Large intestine (tissue), 3 donors: Measurements from ENCODE around the gene MCEE. TPM values are rescaled to one million over a fixed set of nuclear protein-coding genes. Genes with fewer than 3 reads are reported as not detected.

ENCODE experiments used
- DNase-seq, 2 donors: peaks; one replicate each; pipeline versions ENCODE4 v3.0.0 to v3.0.0-alpha.2; 2013
- H3K27ac ChIP-seq: one replicate; pipeline ENCODE4 v1.5.1; 2013; ENCODE audit warnings: low read length
- H3K27me3 ChIP-seq: 2 replicates; pipeline ENCODE4 v1.6.1; 2013; ENCODE audit warnings: low read length; ENCODE audit not compliant: control insufficient read depth, insufficient read depth
- H3K36me3 ChIP-seq: 2 replicates; pipeline ENCODE4 v1.6.1; 2013; ENCODE audit warnings: low read length; ENCODE audit not compliant: control insufficient read depth, insufficient read depth
- H3K4me1 ChIP-seq: one replicate; pipeline ENCODE4 v1.6.1; 2013; ENCODE audit warnings: low read length; ENCODE audit not compliant: control insufficient read depth, insufficient read depth
- H3K4me3 ChIP-seq: one replicate; pipeline ENCODE4 v1.5.1; 2013; ENCODE audit warnings: low read length
- H3K9me3 ChIP-seq: one replicate; pipeline ENCODE4 v1.6.1; 2013; ENCODE audit warnings: mild to moderate bottlenecking, low read depth, low read length, moderate library complexity; ENCODE audit not compliant: control insufficient read depth
- whole genome bisulfite sequencing: methylation state at CpG from one replicate; pipeline ENCODE4 v1.1.5; 2013; ENCODE audit warnings: low lambda C conversion rate; ENCODE audit not compliant: insufficient coverage; 5-methylcytosine and 5-hydroxymethylcytosine counted together
- polyA plus RNA-seq: library from polyadenylated mRNA; unstranded; fragments of 120-200 nt; gene quantifications from one replicate; pipeline ENCODE4 v1.2.1, GENCODE V29; 2013

Gene MCEE
- polyA plus RNA-seq, 1 donor: 26.0 TPM

DNA sequence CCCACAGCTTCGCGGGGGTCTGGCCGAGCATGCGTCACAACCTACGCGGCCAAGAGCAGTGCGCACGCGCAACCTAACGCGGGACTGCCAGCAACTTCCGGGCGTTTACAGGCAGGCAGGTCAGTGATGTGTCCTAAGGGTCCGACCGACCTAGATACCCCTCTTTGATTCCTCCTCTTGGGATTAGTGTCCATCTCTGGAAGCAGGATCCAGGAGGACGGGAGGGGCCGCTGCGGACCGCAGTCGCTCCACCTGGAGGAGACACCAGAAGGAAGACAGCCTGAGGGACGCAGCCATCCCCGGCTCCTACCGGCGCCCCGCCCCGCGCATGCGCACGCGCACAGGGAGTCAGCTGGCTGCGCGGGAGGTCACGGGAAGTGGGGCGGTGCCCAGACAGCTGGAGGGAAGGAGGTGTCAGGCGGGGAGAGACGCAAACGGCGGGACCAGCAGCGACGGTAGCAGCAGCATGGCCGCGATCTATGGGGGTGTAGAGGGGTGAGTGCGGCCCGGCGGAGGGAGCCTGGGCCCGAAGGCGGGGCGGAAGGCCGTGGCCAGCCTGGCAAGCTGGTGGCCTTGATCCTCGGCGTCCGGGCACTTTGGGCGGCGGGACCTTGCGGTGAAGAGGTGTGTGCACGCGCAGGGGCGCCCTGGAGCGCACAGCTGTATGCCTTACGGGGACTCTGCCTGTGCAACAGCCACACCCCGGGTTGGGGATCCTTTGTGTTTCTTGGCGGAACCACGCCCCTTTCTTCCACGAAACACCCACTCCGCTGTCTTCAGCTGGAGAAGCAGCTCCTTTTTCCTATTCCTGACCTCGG, 61.6 kb downstream of the MCEE start, which contains the start of gene NAGK:
Gene NAGK (plus strand): TSS at position 431 of the 818 bp plus-strand sequence. CDS start 36 bp downstream, at position 467.
- peak within 1 kb of the TSS; percentile 95 for H3K27ac ChIP-seq
- no CpG with 5 or more reads among the region's 66 CpGs for WGBS
- no peaks in the 10 kb centered on the region for H3K9me3 ChIP-seq
- peak within 1 kb of the TSS; percentile 76 for H3K4me3 ChIP-seq
- peaks cover 32% of the 10 kb centered on the region for H3K36me3 ChIP-seq
- DNase-seq: peak; percentile 97 to 98
- peaks cover 17% of the 10 kb centered on the region for H3K4me1 ChIP-seq
- H3K27me3 ChIP-seq: no peaks in the 10 kb centered on the region

DNA sequence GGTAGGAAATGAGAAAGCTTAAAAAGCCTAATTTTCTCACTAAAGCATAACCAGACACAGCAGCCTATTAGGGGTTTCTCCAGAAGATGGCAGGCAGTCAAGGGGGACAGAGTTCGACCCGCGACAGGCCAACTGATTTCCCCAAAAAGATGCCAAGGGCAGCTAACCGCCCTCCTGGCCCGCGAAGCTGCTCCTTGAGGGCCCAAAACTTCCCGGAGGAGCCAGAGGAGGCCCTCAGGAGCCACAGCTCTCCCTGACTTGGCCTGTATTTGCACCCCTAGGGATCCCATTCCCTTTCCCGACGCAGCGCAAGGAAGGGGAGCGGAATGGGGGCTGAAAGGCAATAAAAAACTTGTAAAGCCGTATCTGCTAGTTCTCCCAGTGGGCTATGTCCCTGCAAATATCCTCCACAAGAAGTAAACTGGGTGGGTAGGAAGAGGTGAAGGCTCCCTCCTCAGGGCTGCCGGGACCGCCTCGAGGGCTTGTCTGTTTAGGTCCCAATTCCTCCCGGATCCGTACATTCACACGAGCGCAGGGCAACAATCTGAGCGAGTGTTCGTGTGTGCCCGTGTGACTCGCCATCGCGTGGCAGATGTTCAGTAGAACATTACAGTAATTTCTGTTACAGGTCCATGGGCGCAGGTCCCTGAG, 62.3 kb downstream of the MCEE start:
- H3K4me1 ChIP-seq: peaks cover 17% of the 10 kb centered on the region
- H3K27me3 ChIP-seq: no peaks in the 10 kb centered on the region
- WGBS: no CpG with 5 or more reads among the region's 26 CpGs
- no peaks in the 10 kb centered on the region for H3K9me3 ChIP-seq
- peak overlapping the region; percentile 76 for H3K4me3 ChIP-seq
- H3K36me3 ChIP-seq: peaks cover 26% of the 10 kb centered on the region
- no peak for DNase-seq
- H3K27ac ChIP-seq: peak overlapping the region; percentile 95

DNA sequence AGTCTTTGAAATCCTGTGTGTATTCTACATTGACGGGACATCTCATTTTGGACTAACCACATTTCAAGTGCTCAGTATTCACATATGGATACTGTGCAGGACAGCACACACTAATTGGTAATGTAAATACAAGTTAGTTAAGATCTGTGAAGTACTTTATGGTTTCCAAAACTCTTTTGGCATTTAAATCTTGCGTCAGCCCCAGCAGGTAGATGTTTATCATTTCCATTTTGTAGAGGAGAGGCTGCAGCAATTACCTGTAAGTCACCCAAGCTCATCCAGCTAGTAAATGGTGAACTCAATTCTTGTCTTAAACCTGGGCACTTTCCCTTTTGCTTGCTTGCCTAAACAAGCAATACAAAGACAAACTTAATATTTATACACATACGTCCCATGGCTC, 63.2 kb downstream of the MCEE start:
- no peak overlapping the region for H3K27ac ChIP-seq

DNA sequence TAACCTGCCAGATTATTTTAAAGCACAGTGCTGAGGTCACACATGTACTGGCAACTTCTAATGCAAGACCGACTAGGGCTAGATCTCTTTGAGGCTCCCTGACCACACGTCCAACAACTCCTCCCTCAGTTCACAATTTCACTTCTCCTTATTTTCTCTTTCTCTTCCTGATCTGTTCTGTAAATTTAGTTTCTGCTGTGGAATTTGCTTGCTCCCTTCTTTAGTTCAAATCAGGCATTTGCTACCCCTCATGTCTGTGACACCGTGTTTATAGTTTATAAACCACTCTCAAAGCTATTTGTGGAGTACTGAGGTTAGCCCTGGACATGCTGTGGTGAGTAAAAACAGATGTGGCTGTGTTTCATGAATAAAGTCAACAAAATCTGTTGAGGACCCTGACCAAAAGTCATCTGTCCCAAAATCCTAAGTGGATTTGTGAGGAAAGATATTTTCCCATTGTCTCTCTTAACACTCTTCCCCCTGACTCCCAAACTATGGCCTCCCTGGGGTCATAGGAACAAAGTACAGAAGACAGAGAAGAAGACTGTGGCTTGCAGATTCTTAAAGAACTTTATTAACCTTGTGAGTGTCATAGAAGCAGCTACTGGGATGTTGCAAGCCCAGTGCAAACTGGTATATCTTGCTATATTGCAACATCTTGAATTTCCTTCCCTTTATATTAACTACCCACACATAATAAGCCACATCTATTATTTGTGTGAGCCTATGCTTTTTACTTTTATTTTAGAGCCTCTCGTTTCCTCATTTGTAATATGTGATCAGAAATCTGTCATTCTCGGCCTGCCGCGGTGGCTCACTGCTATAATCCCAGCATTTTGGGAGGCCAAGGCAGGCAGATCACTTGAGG, 65.0 kb downstream of the MCEE start:
- 70% methylated on average over 2 of the region's 7 CpGs for WGBS
- Histone ChIP-seq H3K27ac (peak overlapping the region; percentile 82), H3K4me1 (peaks cover 17% of the 10 kb centered on the region), H3K36me3 (peaks cover under 1% of the 10 kb centered on the region), H3K4me3 (no peak overlapping the region), H3K9me3 (no peaks in the 10 kb centered on the region), H3K27me3 (peaks cover 9% of the 10 kb centered on the region)
- peak; percentile 69 to 79 for DNase-seq

More for the DNA sequence above, 63.2 kb downstream of the MCEE start:
- Histone ChIP-seq H3K27me3 (no peaks in the 10 kb centered on the region), H3K9me3 (no peaks in the 10 kb centered on the region), H3K4me1 (peaks cover 17% of the 10 kb centered on the region), H3K4me3 (no peak overlapping the region), H3K36me3 (peaks cover 18% of the 10 kb centered on the region)
- 67% methylated on average over 1 of the region's 3 CpGs for WGBS
- DNase-seq: no peak

DNA sequence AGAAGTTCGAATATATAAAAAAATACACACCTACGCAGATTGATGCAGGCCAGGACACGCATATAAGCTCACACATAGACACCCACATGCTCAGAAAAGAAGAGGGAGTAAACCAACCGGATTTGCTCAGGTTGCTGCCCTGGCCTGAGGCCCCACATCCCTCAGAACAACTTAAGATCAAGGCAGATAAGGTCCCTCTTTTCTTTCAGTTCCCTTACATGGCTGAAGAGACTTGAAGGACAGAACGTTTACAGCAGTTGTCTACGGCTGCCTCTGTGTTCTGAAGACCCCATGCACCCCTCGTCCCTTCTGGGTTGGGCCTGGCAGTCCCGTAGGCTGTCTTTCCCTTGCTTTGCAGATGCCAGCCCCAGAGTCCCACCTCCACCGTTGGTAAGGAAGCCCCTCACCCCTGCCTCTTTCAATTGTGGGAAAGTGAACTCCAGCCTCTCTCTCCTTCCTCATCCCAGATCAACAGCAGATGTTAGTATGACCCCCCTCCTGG, 65.9 kb downstream of the MCEE start:
- DNase-seq: peak in 1 of 2 donors; percentile 11
- no CpG with 5 or more reads among the region's 9 CpGs for WGBS

DNA sequence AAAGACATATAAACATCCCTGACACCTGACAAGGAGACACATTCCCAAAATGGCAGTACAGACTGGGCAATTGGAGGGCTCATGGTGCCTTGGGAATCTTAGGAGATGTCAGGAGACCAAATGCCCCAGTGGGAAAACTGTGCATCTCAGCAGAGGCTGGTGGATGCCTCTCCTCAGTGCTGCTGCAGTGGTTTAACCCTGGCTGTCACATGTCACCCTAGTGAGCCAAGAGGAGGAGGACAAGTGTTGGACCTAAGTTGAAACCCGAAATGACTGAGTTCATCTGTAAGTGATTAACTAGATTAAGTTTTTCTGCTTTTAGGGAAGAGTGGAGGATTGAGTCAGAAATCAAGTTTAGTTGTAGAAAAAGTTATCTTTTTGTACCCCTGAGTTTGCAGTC, 66.8 kb downstream of the MCEE start:
- no CpG with 5 or more reads among the region's 1 CpG for WGBS

More for the DNA sequence above, 65.9 kb downstream of the MCEE start:
- Histone ChIP-seq H3K9me3 (no peaks in the 10 kb centered on the region), H3K4me3 (no peak overlapping the region), H3K4me1 (peaks cover 15% of the 10 kb centered on the region), H3K27ac (peak overlapping the region; percentile 82), H3K36me3 (no peaks in the 10 kb centered on the region), H3K27me3 (peaks cover 9% of the 10 kb centered on the region)

DNA sequence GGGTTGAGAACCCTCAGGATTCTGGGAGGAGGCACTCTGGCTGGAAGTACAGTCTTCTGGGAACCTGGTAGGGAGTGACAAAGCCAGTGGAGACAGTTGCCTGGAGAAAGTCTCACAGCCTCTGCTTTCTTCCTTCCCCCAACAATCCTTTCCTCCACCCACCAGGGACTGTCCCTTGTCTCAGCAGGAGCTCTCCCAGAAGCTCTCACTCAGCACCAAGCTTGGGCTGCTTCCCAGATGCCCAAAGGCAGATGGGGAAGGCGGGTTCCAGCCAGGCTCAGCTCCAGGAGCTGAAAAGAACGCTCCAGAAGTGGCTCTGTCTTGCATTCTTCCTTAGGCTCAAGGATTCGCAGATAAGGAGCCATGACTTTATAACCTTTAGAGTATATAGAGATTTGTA, 69.2 kb downstream of the MCEE start:
- H3K4me3 ChIP-seq: no peak overlapping the region
- WGBS: no CpG with 5 or more reads among the region's 3 CpGs
- no peaks in the 10 kb centered on the region for H3K9me3 ChIP-seq
- peaks cover 9% of the 10 kb centered on the region for H3K27me3 ChIP-seq
- H3K4me1 ChIP-seq: peaks cover 12% of the 10 kb centered on the region
- DNase-seq: no peak
- H3K27ac ChIP-seq: no peak overlapping the region
- no peaks in the 10 kb centered on the region for H3K36me3 ChIP-seq

More for the DNA sequence above, 66.8 kb downstream of the MCEE start:
- H3K27me3 ChIP-seq: peaks cover 9% of the 10 kb centered on the region
- no peak overlapping the region for H3K27ac ChIP-seq
- no peaks in the 10 kb centered on the region for H3K9me3 ChIP-seq
- DNase-seq: no peak
- no peak overlapping the region for H3K4me3 ChIP-seq
- H3K36me3 ChIP-seq: no peaks in the 10 kb centered on the region
- peaks cover 14% of the 10 kb centered on the region for H3K4me1 ChIP-seq

DNA sequence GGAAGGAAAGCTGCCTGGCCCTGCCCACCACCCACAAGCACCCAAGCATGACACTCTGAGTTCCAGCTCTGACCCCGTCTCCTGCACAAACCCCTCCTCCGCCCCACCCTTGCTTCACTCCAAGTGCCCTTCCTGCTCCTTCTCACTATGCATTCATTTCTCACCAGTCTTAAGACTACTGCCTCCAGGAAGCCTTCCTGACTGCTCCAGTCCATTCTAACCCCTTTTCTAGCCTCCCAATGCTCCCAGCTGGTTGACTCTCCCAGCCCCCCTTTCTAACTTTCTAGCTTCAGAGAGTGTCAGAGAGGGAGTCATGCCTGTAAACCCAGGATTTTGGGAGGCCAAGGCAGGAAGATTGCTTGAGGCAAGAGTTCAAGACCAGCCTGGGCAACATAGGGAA, 69.8 kb downstream of the MCEE start:
- H3K4me3 ChIP-seq: no peak overlapping the region
- WGBS: no CpG with 5 or more reads among the region's 2 CpGs
- peaks cover 6% of the 10 kb centered on the region for H3K4me1 ChIP-seq
- no peaks in the 10 kb centered on the region for H3K9me3 ChIP-seq
- no peaks in the 10 kb centered on the region for H3K36me3 ChIP-seq
- DNase-seq: no peak
- H3K27me3 ChIP-seq: peaks cover 9% of the 10 kb centered on the region
- no peak overlapping the region for H3K27ac ChIP-seq
